Measurements from ENCODE around the gene KRTCAP2. TPM values are rescaled to one million over a fixed set of nuclear protein-coding genes. Genes with fewer than 3 reads are reported as not detected.
A peak's percentile ranks its signal among the peaks of the same experiment; 100 is the strongest.

KRTCAP2 gene
- total RNA-seq, 2 experiments from 2014 or later, result 138 to 146 TPM

DNA sequence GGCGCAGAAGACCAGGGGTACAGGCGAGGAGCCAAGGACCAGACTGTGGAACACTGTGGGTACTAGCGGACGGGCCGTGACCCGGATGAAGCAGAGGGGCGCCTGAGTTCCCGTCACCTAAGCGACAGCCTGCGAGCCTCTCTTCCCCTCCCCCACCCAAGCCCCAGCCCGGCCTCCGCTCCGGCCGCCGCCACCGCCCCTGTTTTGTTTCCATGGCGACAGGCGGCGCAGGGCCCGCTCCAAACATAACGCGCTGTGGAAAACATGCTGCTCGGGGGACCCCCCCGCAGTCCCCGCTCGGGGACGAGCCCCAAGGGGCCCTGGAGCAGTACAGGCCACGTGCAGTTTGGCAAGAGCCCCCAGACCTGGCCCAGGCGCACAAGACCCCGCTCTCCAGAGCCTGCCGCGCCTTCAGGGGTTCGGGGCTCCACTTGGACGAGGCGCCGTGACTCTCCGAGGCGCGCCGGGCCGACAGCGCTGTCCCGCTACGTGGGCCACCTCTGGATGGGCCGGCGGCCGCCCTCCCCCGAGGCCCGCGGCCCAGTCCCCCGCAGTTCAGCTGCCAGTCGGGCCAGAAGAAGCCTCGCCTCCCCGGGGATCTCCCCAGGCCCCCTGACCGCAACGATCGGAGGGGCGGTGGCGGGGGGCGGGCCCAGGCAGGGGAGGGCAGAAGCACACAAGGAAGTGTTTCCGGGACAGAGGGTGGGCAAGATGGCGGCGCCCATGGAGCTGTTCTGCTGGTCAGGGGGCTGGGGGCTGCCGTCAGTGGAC lies 35.6 kb upstream of the KRTCAP2 start, which contains the start of gene MTX1:
Gene MTX1 (plus strand): TSS at position 155 of the 771 bp plus-strand sequence. CDS start 110 bp downstream, at position 265.
- CTCF ChIA-PET, result interaction anchor here (1.5 to 6.6 kb wide), 6 partner anchors 14 to 123 kb away, joined by 4 to 82 read pairs (median 60); partner anchors contain the start of genes KRTCAP2 and TRIM46
- no peaks in the 10 kb centered on the region for H3K9me3 Mint-ChIP-seq

DNA sequence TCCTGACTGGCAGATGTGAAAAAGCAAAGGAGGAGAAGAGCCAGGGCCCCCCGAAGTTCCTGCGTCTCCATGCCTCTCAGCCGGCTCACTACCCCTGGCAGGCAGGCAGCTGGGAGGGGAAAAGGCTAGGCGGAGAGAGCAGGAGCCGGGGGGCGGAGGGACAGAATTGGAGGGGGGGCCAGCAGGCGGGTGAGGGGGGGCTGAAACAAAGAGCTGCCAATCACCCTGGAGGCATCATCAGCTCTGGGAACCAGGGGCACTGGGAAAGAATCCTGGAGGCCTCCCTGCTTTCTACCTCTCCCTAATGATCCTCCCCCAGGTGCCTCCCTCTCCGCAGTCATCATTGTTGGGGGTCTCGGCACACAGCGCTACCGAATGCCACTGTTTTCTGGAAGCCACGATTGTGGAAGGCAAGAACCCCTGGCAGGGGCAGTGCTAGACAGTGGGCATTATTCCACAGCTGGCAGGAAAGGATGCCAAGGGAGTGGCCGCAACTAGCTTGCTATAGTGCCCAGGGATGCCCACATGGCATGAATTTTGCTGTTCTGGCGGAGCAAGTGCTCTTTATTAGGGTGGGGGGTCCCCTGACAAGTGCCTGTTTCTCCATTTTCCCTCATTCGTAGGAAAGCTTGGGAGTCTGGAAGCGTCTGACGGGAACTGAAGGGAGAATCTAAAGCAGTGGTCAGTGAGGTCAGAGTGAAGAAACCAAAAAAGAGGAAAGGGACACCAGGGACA lies 34.9 kb upstream of the KRTCAP2 start, which contains the start of gene THBS3:
Gene THBS3 (minus strand): TSS at position 92 of the 735 bp plus-strand sequence. CDS start 21 bp downstream, at position 71.
- peaks cover 29% of the 10 kb centered on the region for H3K4me1 Mint-ChIP-seq (ENCODE audit: low read depth)
- peak within 1 kb of the TSS; percentile 89 for H3K27ac Mint-ChIP-seq
- POLR2A ChIA-PET, result interaction anchor here (0.8 to 3.6 kb wide), 5 partner anchors 14 to 52 kb away, joined by 5 to 58 read pairs (median 9); partner anchors contain the start of genes KRTCAP2 and TRIM46
- no peaks in the 10 kb centered on the region for H3K36me3 Mint-ChIP-seq
- CTCF ChIA-PET, result interaction anchor here (0.5 to 6.6 kb wide), 8 partner anchors 13 to 123 kb away, joined by 3 to 82 read pairs (median 38); partner anchors contain the start of genes KRTCAP2 and TRIM46
- H3K9me3 Mint-ChIP-seq, result no peaks in the 10 kb centered on the region
- intact Hi-C loops (cut with micrococcal nuclease), result loop anchor here (1.0 to 5.0 kb wide), 3 partner anchors 13 to 36 kb away; partner anchors contain the start of genes KRTCAP2 and TRIM46
- peak within 1 kb of the TSS; percentile 83 for H3K4me3 Mint-ChIP-seq
- H3K27me3 Mint-ChIP-seq, result no peaks in the 10 kb centered on the region
- DNase-seq, result no peak

More for the DNA sequence above, 35.6 kb upstream of the KRTCAP2 start, which contains the start of gene MTX1:
- Mint-ChIP-seq H3K4me3 (peak within 1 kb of the TSS; percentile 83), H3K27ac (peak within 1 kb of the TSS; percentile 89), H3K27me3 (no peaks in the 10 kb centered on the region), H3K36me3 (no peaks in the 10 kb centered on the region), H3K4me1 (ENCODE audit: low read depth) (peaks cover 29% of the 10 kb centered on the region)
- POLR2A ChIA-PET, result interaction anchor here (1.1 to 3.6 kb wide), 7 partner anchors 14 to 115 kb away, joined by 3 to 58 read pairs (median 5); partner anchors contain the start of gene KRTCAP2
- peak; percentile 92 for DNase-seq
- intact Hi-C loops (cut with micrococcal nuclease), result loop anchor here (1.0 to 5.0 kb wide), 3 partner anchors 14 to 36 kb away; partner anchors contain the start of genes KRTCAP2 and TRIM46

DNA sequence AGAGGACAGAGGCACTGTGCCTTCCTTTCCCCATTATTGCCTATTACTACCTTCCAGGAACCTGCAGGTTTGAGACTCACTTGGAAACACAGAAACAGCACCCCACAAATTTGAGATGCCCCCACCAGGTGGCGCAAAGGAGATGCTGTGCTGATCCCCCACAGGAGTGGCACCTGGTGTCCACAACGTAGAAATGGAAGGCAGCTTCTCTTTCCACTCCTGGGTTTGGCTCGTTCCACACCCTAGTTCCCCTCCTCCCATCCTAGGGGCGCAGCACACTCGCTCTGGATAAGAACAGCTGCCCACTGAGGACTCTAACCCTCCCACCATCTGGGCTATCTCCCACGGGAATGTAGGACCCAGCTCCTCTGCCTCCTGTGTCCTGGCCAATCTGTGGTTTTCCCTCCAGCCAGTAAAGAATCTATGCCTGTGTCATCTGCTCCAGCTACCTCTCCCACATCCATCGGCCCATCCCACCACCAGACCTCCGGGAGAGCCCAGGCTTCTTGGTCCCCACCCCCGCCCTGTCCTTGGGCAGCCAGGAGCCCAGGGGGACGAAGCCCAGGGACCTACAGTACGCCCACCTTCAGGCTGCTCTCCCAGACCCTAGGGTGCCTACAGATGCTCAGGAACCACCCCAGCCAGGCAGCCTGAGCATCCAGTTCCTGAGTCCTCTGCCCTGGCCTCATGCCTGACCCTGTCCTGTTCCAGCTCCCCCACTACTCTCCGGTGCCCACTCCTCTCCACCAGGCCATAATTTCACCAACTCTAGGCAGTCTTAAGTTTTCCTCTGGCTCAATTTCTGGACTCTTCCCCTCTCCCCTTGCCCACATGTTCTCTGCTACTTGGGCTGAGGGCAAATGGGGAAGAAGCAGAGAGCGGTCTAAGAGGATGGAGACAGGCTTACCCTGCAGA lies 34.0 kb upstream of the KRTCAP2 start:
- no peaks in the 10 kb centered on the region for H3K36me3 Mint-ChIP-seq
- POLR2A ChIA-PET, result interaction anchor here (0.7 to 3.6 kb wide), 6 partner anchors 13 to 53 kb away, joined by 3 to 58 read pairs (median 8); partner anchors contain the start of genes KRTCAP2 and TRIM46
- DNase-seq, result peak; percentile 93
- H3K27me3 Mint-ChIP-seq, result no peaks in the 10 kb centered on the region
- intact Hi-C loops (cut with micrococcal nuclease), result loop anchor here (1.0 to 5.0 kb wide), 2 partner anchors 19 to 35 kb away; partner anchors contain the start of genes KRTCAP2 and TRIM46
- H3K4me3 Mint-ChIP-seq, result peak overlapping the region; percentile 40
- no peaks in the 10 kb centered on the region for H3K9me3 Mint-ChIP-seq
- H3K4me1 Mint-ChIP-seq (ENCODE audit: low read depth), result peaks cover 29% of the 10 kb centered on the region
- CTCF ChIA-PET, result interaction anchor here (0.6 to 6.6 kb wide), 15 partner anchors 12 to 385 kb away, joined by 3 to 82 read pairs (median 7); partner anchors contain the start of genes KRTCAP2, RUSC1, SCAMP3 and TRIM46
- peak overlapping the region; percentile 67 for H3K27ac Mint-ChIP-seq

DNA sequence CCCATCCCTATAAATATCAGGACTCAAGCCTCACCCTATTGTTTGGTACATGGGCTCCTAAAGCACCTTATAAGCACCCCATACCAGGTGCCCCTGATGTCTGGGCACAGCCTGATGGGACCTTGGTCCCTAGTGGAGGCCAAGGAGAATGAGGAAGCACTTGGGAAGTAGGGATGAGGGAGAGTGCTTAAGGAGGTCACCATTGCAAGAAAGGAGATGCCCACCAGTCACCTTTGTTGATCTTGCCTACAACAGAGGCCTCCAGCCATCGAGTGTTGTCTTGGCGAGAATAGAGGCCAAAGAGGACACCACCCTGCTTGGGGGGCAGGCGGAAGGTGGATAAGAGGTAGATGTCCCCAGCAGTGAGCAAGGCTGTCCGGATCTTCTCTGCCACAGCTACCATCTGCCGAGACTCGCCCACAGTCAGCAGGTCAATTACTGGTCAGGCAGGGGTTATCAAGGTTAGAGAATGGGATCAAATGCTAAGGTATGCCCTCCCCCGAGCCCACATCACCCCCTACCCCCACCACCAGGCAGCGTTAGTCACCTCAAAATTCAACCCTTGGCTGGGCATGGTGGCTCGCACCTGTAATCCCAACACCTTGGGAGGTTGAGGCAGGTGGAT lies 33.0 kb upstream of the KRTCAP2 start:
- no peaks in the 10 kb centered on the region for H3K9me3 Mint-ChIP-seq
- no peak for DNase-seq
- no peak overlapping the region for H3K27ac Mint-ChIP-seq
- intact Hi-C loops (cut with micrococcal nuclease), result loop anchor here (5.0 kb wide), 1 partner anchor 34 kb away; the partner anchor contains the start of genes KRTCAP2 and TRIM46
- H3K4me3 Mint-ChIP-seq, result no peak overlapping the region
- no peaks in the 10 kb centered on the region for H3K36me3 Mint-ChIP-seq
- ChIA-PET CTCF (interaction anchor here (1.0 to 6.6 kb wide), 5 partner anchors 11 to 43 kb away, joined by 3 to 82 read pairs (median 69); partner anchors contain the start of genes KRTCAP2 and TRIM46), POLR2A (interaction anchor here (3.3 kb wide), 1 partner anchor 45 kb away, joined by 9 read pairs; no protein-coding TSS in a partner anchor)
- peaks cover 29% of the 10 kb centered on the region for H3K4me1 Mint-ChIP-seq (ENCODE audit: low read depth)
- H3K27me3 Mint-ChIP-seq, result no peaks in the 10 kb centered on the region

DNA sequence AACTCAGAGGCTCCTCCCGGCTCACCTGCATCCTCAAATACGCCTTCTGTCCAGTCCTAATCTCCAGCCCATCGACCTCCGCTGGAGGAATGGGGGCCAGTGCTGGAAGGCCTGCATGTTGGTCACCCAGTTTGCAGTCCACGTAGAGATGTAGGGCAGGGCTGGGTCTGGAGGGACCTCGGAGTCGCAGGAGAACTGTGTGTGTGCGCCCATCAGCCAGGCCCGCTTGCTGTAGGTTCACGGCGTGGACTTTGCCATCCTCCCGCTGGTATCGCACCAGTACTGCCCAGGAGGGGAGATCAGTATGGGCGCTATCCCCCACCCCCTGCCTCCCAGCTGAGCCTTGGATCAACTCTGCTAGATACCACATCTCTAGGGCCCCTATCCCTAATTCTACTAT lies 31.9 kb upstream of the KRTCAP2 start:
- ChIA-PET CTCF (interaction anchor here (4.9 to 6.6 kb wide), 4 partner anchors 10 to 44 kb away, joined by 52 to 82 read pairs (median 73); partner anchors contain the start of genes KRTCAP2 and TRIM46), POLR2A (no interaction called here)
- Mint-ChIP-seq H3K4me1 (ENCODE audit: low read depth) (peaks cover 23% of the 10 kb centered on the region), H3K4me3 (no peak overlapping the region), H3K36me3 (peaks cover 3% of the 10 kb centered on the region), H3K27ac (no peak overlapping the region), H3K27me3 (no peaks in the 10 kb centered on the region), H3K9me3 (no peaks in the 10 kb centered on the region)
- no peak for DNase-seq
- intact Hi-C loops (cut with micrococcal nuclease), result loop anchor here (5.0 kb wide), 1 partner anchor 33 kb away; the partner anchor contains the start of genes KRTCAP2 and TRIM46

DNA sequence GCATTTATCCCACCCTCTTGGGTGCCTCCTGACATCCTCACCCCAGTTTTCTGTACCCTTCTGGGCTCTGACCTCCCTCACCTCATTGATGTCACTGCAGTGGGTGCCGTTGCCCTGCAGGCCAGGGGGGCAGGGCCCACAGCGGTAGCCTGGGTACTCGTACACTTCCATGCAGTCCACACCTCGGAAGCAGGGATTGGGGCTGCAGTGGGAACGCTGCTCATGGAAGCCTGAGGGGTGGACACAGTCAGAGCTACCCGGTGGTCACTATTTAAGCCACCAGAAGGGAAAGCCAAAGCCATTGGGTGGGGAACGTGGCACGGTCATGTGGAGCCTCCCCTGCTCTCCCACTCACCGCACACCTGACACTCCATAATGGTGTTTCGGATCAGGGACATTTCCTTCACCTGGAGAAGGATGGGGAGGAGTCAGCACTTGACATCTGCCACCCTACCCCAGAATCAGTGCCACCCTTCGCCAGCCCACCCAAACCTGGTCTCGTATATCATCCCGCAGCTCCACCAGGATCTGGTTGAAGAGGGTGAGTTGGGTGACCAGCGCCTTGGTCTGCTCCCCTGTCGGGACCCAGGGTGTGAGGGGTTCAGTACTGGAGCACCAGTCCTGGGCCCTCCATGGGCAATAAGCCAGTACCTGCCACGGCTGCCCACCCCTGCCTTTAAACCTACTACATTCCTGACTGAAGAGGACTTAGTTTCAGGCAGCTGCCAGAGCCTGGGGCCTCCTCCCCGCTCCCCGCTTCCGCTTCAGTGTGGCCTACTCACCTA lies 29.8 kb upstream of the KRTCAP2 start:
- CTCF ChIA-PET, result interaction anchor here (0.8 to 1.3 kb wide), 2 partner anchors 9 to 114 kb away, joined by 3 to 6 read pairs; no protein-coding TSS in a partner anchor
- peaks cover 11% of the 10 kb centered on the region for H3K4me1 Mint-ChIP-seq (ENCODE audit: low read depth)
- no peak for DNase-seq
- H3K36me3 Mint-ChIP-seq, result peaks cover 7% of the 10 kb centered on the region
- H3K9me3 Mint-ChIP-seq, result no peaks in the 10 kb centered on the region
- H3K4me3 Mint-ChIP-seq, result no peak overlapping the region
- no peaks in the 10 kb centered on the region for H3K27me3 Mint-ChIP-seq
- peak overlapping the region; percentile 29 for H3K27ac Mint-ChIP-seq
- intact Hi-C loops (cut with micrococcal nuclease), result no loop called here
- POLR2A ChIA-PET, result interaction anchor here (0.6 to 1.2 kb wide), 2 partner anchors 10 to 1283 kb away, joined by 5 to 6 read pairs; no protein-coding TSS in a partner anchor

DNA sequence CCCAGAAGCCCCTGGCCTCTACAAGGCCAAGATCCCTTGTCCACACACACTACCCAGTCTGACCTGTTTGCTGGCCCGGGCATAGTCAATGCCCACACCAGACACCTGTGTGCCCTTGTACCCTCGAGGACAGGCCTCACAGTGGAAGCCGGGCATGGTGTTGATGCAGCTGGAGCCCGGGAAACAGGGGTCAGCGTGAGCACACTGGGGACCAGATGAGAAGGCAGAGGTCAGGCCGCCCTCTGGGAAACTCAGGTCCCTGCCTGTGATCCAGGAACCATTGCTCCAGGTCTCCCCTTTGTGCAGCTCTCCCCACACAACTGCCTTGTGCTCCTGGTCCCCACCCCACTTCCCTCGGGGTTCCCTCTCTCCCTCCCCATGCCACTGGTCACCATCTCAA lies 29.1 kb upstream of the KRTCAP2 start:
- no peak overlapping the region for H3K4me3 Mint-ChIP-seq
- DNase-seq, result no peak
- intact Hi-C loops (cut with micrococcal nuclease), result no loop called here
- CTCF ChIA-PET, result interaction anchor here (1.3 kb wide), 1 partner anchor 25 kb away, joined by 4 read pairs; no protein-coding TSS in a partner anchor
- H3K9me3 Mint-ChIP-seq, result no peaks in the 10 kb centered on the region
- no peak overlapping the region for H3K27ac Mint-ChIP-seq
- POLR2A ChIA-PET, result no interaction called here
- peaks cover 6% of the 10 kb centered on the region for H3K4me1 Mint-ChIP-seq (ENCODE audit: low read depth)
- peaks cover 7% of the 10 kb centered on the region for H3K36me3 Mint-ChIP-seq
- H3K27me3 Mint-ChIP-seq, result no peaks in the 10 kb centered on the region

DNA sequence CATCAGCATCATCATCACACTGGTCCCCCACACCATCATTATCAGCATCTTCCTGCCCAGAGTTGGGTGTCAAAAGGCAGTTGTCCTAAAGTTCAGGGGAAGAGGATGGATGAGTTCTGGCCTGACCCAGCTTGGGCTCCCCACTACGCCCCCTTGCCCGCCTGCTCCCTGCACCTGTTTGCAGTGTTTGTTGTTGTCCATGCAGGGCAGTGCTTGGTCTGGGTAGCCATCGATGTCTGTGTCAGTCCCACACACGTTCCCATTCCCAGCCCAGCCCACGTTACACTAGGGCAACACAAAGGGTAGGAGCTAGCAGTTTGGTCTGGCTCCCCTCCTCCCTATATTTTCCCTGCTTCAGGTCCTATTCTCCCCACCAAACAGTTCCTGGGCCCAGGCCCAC lies 27.8 kb upstream of the KRTCAP2 start:
- H3K27ac Mint-ChIP-seq, result no peak overlapping the region
- POLR2A ChIA-PET, result no interaction called here

DNA sequence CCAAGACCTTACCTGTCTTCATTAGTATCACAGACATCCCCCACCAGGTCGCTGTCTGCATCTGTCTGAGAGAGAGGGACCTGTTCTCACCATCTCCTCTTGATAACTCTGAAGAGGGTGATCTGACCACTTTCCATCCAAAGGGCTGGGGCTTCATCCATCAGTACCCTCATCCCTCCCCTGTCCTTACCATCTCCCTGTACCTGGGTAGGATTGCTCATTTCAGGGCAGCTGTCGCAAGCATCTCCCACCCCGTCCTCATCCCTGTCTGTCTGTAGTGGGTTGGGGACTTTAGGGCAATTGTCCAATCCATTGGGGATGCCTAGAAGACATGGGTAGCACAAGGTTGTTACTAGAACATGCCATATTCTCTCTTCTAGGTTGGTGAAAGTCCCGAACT lies 26.7 kb upstream of the KRTCAP2 start:
- no peaks in the 10 kb centered on the region for H3K9me3 Mint-ChIP-seq
- intact Hi-C loops (cut with micrococcal nuclease), result no loop called here
- H3K27ac Mint-ChIP-seq, result no peak overlapping the region
- H3K4me3 Mint-ChIP-seq, result no peak overlapping the region
- H3K36me3 Mint-ChIP-seq, result peaks cover 7% of the 10 kb centered on the region
- peaks cover 7% of the 10 kb centered on the region for H3K4me1 Mint-ChIP-seq (ENCODE audit: low read depth)
- DNase-seq, result no peak
- H3K27me3 Mint-ChIP-seq, result no peaks in the 10 kb centered on the region
- ChIA-PET CTCF (no interaction called here), POLR2A (no interaction called here)

More for the DNA sequence above, 27.8 kb upstream of the KRTCAP2 start:
- Mint-ChIP-seq H3K4me1 (ENCODE audit: low read depth) (peaks cover 3% of the 10 kb centered on the region), H3K9me3 (no peaks in the 10 kb centered on the region), H3K27me3 (no peaks in the 10 kb centered on the region), H3K36me3 (peaks cover 7% of the 10 kb centered on the region), H3K4me3 (no peak overlapping the region)
- intact Hi-C loops (cut with micrococcal nuclease), result no loop called here
- DNase-seq, result no peak
- CTCF ChIA-PET, result interaction anchor here (0.8 to 1.3 kb wide), 2 partner anchors 24 to 26 kb away, joined by 3 to 4 read pairs; no protein-coding TSS in a partner anchor
